Brain pericyte (primary cell): ENCODE measurements around the gene CAPZB.

Source experiments
- DNase-seq: peaks from one replicate; pipeline ENCODE4 v3.0.0-alpha.2; 2012; ENCODE audit warnings: low read depth, low spot score

CAPZB gene

GRCh38 chr1:19406680-19407079 is 78.7 kb downstream of the CAPZB start:
- no peak for DNase-seq

- no peak for DNase-seq
These were observed 79.4 kb downstream of the CAPZB start for GRCh38 chr1:19405761-19406487.

GRCh38 chr1:19405195-19405760 is 80.1 kb downstream of the CAPZB start:
- DNase-seq, result no peak

- no peak for DNase-seq
These were observed 80.6 kb downstream of the CAPZB start for GRCh38 chr1:19404748-19405147.

- DNase-seq, result no peak
These were observed 82.1 kb downstream of the CAPZB start for GRCh38 chr1:19403256-19403655.

GRCh38 chr1:19402031-19402813 is 83.1 kb downstream of the CAPZB start:
- no peak for DNase-seq

- no peak for DNase-seq
These were observed 83.8 kb downstream of the CAPZB start for GRCh38 chr1:19401535-19401889.

GRCh38 chr1:19400875-19401534 is 84.3 kb downstream of the CAPZB start:
- no peak for DNase-seq

- no peak for DNase-seq
These were observed 85.1 kb downstream of the CAPZB start for GRCh38 chr1:19400192-19400611.

GRCh38 chr1:19398309-19398760 is 87.0 kb downstream of the CAPZB start:
- DNase-seq, result no peak

GRCh38 chr1:19397217-19397945 is 88.0 kb downstream of the CAPZB start:
- DNase-seq, result no peak

GRCh38 chr1:19396280-19396679 is 89.1 kb downstream of the CAPZB start:
- no peak for DNase-seq

- no peak for DNase-seq
These were observed 89.6 kb downstream of the CAPZB start for GRCh38 chr1:19395678-19396192.

- DNase-seq, result no peak
These were observed 92.3 kb downstream of the CAPZB start for GRCh38 chr1:19393046-19393445.

- DNase-seq, result no peak
These were observed 93.1 kb downstream of the CAPZB start for GRCh38 chr1:19392221-19392620.

- no peak for DNase-seq
These were observed 93.8 kb downstream of the CAPZB start for GRCh38 chr1:19391596-19391981.

- DNase-seq, result peak; percentile 81
These were observed 94.3 kb downstream of the CAPZB start for GRCh38 chr1:19390901-19391595.

- DNase-seq, result no peak
These were observed 95.0 kb downstream of the CAPZB start for GRCh38 chr1:19390166-19390850.

GRCh38 chr1:19388980-19389379 is 96.4 kb downstream of the CAPZB start:
- no peak for DNase-seq

GRCh38 chr1:19387045-19387467 is 98.3 kb downstream of the CAPZB start:
- DNase-seq, result no peak
